Stimulated activated CD4-positive, alpha-beta T cell treated with anti-CD3 and anti-CD28 coated beads, TNF-alpha, amount 100 ng/mL, for 4 hours (primary cell): ENCODE measurements around the gene FXYD3.

Experiments
- DNase-seq, 3 experiments: peaks; one replicate each; pipeline ENCODE4 v3.0.0-alpha.2; 2020; ENCODE audit warnings: low read depth in 3 of 3

The FXYD3 gene

GRCh38 chr19:35106291-35106583 lies 9.4 kb upstream of the FXYD3 start:
- no peak for DNase-seq

GRCh38 chr19:35106898-35107541 lies 8.6 kb upstream of the FXYD3 start:
- no peak for DNase-seq

- no peak for DNase-seq
These were observed 8.1 kb upstream of the FXYD3 start for GRCh38 chr19:35107545-35107944.

GRCh38 chr19:35108730-35109129 lies 6.9 kb upstream of the FXYD3 start:
- DNase-seq: no peak

- no peak for DNase-seq
These were observed 6.1 kb upstream of the FXYD3 start for GRCh38 chr19:35109395-35110112.

- DNase-seq: no peak
These were observed 4.6 kb upstream of the FXYD3 start for GRCh38 chr19:35110974-35111373.

- no peak for DNase-seq
These were observed 2.5 kb upstream of the FXYD3 start for GRCh38 chr19:35112995-35113688.

- peak; percentile 40 to 59 (median 41) for DNase-seq
These were observed 1.1 kb upstream of the FXYD3 start for GRCh38 chr19:35114353-35115176.

- no peak for DNase-seq
These were observed 614 bp downstream of the FXYD3 start for GRCh38 chr19:35116072-35116801.

- DNase-seq: no peak
These were observed 1.5 kb downstream of the FXYD3 start for GRCh38 chr19:35117116-35117515.

GRCh38 chr19:35117799-35118198 lies 2.2 kb downstream of the FXYD3 start:
- DNase-seq: no peak

- no peak for DNase-seq
These were observed 2.8 kb downstream of the FXYD3 start for GRCh38 chr19:35118268-35119020.

- DNase-seq: no peak
These were observed 3.5 kb downstream of the FXYD3 start for GRCh38 chr19:35119091-35119490.

GRCh38 chr19:35119578-35120155 lies 4.0 kb downstream of the FXYD3 start:
- DNase-seq: no peak

- no peak for DNase-seq
These were observed 4.9 kb downstream of the FXYD3 start for GRCh38 chr19:35120492-35120891.

GRCh38 chr19:35120898-35121297 lies 5.3 kb downstream of the FXYD3 start:
- DNase-seq: no peak

- DNase-seq: no peak
These were observed 7.3 kb downstream of the FXYD3 start for GRCh38 chr19:35122687-35123551.

GRCh38 chr19:35123573-35123972 lies 8.0 kb downstream of the FXYD3 start:
- no peak for DNase-seq
